Stimulated activated naive CD8-positive, alpha-beta T cell treated with anti-CD3 and anti-CD28 coated beads, Interleukin-15, Interleukin-2, amounts not matched to agents 100 U/mL and 50 U/mL, for 24 hours (primary cell): Measurements from ENCODE around the gene UBXN11.
"Not testable (repeated sequence)": the region's sequence is repeated elsewhere in the genome, so short reads cannot be mapped to it uniquely, and the experiment has no call there.

Experiments used
- ATAC-seq: fragments of 150-1000 bp; cut with Tn5 transposase; one replicate; pipeline ENCODE4 v1.10.0; 2021
- DNase-seq: peaks from one replicate; pipeline ENCODE4 v3.0.0; 2021

Gene UBXN11

DNA sequence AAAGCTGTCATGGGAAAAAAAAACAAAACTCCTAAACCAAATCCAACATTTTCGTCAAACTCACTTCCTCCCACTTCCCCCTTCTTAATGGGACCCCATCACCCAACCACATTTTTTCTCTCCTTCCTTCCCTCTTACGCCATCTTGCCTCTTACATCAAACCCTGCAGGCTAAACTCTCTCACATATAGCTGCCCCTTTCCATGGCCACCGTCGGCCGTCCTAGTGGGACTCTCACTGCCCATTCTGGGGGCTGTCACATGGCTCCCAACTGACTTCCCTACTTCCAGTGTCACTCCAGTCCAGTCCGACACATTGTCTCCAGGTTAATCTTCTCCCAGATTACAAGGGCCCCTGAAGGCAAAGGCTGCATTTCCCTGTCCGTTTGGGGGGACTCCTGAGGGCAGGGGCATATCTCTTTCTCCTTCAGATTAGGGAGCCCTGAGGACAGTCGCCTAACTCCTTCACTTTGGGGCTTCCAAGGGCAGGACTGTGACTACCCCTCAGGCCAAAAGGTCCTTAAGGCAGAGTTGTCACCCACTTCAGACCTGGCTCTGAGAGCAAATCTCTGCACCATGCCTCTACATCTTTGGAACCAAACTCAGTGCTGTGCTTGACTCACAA, 658 bp downstream of the UBXN11 start:
- DNase-seq (peak; percentile 13), ATAC-seq (no peak)

DNA sequence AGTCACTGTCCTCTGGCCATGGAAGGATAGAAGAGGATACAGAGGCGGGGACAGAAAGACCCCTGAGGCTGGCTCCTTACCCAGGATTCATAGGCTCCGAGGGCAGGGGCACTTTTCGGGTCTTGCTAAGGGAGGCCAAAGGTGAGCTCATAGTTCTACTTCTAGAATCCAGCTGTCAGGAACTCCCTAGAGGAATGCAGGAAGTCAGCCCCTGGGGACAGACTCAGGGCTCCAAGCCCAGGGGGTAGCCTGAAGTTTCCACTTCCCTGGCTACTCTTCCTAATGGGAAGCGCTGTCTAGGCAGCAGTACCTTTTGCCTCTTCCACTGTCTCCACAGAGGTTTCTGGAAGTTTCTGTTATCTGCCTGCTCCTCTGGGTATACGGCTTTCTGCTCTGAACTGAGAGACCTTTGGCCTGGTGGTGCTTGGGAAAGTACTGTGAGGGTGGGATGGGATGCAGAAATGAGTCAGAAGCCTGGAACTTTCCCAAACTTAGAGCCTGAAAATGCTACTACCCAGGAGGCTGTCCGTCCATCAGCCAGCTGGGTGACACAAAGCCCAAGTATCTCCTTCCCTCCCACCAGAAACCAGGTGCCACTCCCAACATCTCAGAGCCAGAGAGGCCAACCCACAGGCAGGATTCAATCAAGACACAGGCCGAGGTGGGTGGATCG, 3.6 kb downstream of the UBXN11 start:
- no peak for DNase-seq
- no peak for ATAC-seq

DNA sequence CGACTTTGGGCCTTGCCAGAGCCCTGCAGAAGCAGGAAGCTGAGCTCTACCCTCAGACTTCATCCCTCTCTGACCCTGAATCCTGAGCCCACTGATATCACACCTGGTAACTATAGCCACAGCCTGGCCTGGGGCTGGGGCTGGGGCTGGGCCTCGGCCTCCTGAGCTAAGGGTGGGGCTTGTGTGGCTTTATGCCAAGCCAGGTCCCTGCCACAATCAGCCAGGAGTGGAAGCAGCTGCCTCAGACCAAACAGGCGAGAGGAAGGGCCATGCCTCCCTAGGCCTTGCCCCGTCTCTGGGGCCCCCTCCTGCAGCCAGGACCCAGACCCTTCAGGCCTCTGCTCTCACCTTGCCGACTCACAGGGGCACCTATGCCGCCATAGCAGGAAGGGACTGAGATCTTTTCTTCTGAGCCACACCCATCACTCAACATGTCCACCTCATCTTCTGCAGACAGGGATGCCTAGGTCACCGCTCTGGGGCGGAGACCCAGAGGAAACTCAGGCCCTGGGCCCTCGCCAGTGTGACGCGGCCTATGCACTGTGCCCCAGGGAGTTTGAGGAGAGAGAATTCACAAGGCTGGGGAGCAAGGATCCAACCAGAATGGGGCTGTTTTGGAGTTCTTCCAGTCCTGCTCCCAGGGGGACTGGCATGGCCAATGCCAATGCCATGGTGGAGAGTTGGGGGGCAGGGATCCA, 5.7 kb downstream of the UBXN11 start:
- ATAC-seq: no peak
- no peak for DNase-seq

- no peak for ATAC-seq
Measured at GRCh38 chr1:26297791-26298124, 8.7 kb downstream of the UBXN11 start.

GRCh38 chr1:26297057-26297790, 9.2 kb downstream of the UBXN11 start:
- DNase-seq (no peak), ATAC-seq (no peak)

More at GRCh38 chr1:26297791-26298124, 8.7 kb downstream of the UBXN11 start:
- no peak for DNase-seq

- ATAC-seq (no peak), DNase-seq (no peak)
Measured at GRCh38 chr1:26296340-26297056, 9.9 kb downstream of the UBXN11 start.

DNA sequence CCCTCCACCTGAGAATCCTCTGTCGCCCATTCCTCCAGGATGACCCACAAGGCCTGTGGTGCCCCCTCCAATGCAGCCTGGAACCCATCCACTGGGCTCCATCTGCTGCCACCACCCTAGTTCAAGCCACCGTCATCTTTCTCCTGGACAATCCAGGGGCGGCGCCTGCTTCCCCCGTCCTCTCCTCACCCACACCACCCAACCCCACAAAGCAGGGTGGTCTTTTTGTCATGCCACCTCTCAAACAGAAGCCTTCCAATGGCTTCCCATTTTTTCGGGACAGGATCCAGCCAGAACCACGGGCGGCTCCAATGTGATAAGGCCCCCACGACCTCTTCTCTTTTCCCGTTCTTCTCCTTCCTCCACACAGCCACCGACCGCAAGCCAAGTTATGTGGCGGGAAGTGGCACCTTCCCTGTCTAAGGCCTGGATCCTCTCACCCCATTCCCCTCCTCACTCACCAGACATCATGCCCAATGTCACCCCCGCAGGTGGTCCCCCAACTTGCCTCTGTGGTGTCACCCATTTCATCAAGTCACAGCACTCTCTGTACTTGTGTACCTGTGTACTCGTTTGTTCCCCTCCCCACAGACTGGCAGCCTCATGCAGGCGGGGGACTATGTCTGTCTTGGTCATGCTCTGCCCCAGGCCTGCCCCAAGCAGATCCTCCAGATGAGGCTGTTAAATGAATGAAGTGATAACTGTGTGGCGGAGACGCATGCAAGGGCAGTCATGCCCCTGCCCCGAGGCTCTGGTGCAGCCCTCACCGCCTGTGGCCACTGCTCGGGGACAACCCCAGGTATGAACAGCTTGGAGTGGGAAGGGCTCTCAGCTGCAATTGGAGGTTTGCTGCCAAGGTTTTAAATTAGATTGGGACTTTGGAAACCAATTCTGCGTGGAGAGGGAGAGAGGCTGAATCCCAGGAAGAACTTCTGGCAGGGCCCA, 11.0 kb downstream of the UBXN11 start:
- ATAC-seq (no peak), DNase-seq (no peak)

GRCh38 chr1:26293911-26294463, 12.4 kb downstream of the UBXN11 start:
- DNase-seq: no peak
- ATAC-seq: no peak

DNA sequence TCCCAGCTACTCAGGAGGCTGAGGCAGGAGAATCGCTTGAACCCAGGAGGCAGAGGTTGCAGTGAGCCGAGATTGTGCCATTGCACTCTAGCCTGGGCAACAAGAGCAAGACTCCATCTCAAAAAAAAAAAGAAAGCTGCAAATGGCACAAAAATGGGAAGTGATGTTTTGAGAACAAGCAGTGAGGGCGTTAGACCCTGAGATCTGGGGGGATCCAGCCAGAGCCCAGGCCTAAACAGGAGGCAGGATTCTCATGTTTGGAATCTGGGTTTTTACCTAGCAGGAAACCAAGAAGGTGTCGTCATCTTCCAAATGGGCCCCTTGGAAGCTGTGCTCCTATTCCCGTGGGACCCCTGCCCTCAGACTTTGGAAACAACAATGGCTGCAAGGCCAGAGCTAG, 13.7 kb downstream of the UBXN11 start:
- not testable (repeated sequence) for DNase-seq, ATAC-seq

DNA sequence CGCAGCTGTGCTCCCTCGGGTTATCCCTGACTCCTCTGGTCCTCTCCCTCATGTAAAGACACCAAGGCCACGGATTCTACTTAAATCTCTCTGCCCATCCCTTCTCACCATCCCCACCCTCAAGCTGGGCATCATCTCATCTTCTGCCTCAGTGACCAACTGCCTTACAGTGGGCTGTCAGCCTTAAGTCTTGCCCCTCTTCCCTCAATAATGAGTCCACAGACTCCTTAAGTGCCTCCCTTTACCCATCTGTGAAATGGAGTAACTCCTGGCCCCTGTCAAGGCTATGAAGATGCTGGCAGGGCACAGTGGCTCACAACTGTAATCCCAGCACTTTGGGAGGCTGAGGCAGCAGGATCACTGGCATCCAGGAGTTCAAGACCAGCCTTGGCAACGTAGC, 14.5 kb downstream of the UBXN11 start:
- DNase-seq: no peak

GRCh38 chr1:26291433-26291832, 15.0 kb downstream of the UBXN11 start:
- DNase-seq (no peak), ATAC-seq (no peak)

More for the DNA sequence above, 14.5 kb downstream of the UBXN11 start:
- ATAC-seq: no peak

DNA sequence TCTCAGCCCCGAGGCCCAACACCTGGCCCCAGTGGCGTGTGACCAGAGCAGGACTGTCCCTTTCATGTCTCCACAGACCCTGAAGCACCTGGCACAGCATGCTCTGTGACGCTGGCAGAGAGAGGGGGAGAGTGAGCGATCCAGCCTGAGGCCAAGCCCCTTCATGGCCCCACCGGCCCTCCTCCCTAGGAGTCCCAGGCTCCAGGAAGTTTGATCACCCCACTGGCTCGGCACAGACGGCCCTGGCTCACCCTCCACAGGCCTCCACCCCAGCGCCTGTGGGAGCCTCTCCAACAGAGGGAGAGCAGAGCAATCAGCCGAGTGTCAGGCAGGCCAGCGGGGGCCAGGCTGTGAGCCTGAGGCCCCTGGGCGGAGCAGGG, 15.6 kb downstream of the UBXN11 start:
- ATAC-seq (no peak), DNase-seq (no peak)

DNA sequence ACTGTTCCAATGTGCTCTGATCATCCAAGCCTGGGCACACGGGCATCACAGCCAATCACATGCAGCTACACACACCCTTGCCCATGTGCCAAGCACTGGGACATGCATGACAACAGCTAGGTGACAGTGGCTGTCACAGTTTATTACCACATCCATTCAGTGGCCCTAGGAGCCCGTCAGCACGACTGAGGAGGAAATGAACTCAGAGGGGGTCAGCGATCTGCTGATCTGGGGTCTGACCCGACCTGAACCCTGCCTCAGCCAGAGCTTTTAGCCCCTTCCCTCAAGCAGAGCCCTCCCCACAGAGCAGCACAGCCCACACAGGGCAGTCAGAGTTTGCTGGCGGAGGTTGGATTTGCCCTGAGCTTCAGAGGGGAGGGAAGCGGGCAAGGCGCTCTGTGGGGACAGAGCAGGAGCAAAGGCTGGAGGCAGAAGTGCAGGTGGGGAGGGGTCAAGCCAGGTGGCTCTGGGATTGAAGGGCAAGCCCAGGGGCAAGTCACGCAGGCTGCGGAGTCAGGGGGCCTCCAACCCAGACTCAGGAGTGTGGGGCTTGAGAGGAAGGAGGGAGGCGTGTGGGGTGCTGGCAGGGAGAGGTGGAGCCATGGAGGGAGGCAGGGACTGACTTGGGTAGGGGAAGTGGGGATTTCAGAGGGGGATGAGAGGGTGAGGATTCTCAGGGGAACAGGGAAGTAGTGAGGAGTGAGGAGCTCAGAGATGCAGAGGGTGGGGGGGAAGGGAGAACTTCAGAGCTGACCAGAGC, 16.1 kb downstream of the UBXN11 start:
- DNase-seq (peak; percentile 39), ATAC-seq (no peak)

DNA sequence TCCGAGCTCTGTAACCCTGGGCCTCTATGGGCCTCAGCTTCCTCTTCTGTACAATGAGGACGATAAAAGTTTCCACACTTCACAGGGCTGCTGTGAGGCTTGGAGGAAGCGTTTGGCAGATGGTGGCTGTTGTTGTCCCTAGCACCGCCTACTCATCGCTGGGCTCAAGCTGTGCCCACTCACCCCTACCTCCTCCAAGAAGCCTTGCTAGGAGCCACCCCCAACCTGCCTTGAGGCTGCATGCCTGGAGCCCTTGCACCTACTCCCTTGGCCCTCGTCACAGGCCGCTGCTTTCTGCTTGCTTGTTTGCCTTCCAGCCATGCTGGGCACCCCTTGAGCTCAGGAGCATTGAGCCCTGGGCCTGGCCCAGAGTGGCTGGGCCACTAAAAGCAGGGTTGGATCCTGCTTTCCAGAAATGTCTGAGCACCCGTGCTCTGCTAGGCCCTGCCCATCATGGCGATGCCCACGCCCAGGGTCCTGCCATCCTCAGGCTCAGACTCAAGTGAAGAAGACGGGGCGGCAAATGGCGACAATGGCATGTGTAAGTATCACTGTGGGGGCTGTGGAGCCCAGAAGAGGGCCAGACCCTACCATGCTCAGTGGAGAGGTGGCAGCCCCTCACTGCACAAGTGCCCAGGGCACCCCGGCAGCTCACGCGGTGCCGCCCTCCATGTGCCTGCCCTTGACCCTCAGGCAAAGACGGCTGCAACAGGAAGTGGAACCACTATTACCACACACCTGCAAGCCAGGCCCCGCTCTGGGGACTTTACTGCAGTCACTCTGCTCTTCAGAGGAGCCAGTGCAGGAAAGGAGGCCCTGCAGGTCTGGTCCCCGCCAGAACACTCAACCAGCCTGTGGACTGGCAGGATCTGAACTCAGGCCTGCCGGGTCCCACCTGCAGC, 17.0 kb downstream of the UBXN11 start:
- DNase-seq: peak; percentile 64
- peak; percentile 15 for ATAC-seq

DNA sequence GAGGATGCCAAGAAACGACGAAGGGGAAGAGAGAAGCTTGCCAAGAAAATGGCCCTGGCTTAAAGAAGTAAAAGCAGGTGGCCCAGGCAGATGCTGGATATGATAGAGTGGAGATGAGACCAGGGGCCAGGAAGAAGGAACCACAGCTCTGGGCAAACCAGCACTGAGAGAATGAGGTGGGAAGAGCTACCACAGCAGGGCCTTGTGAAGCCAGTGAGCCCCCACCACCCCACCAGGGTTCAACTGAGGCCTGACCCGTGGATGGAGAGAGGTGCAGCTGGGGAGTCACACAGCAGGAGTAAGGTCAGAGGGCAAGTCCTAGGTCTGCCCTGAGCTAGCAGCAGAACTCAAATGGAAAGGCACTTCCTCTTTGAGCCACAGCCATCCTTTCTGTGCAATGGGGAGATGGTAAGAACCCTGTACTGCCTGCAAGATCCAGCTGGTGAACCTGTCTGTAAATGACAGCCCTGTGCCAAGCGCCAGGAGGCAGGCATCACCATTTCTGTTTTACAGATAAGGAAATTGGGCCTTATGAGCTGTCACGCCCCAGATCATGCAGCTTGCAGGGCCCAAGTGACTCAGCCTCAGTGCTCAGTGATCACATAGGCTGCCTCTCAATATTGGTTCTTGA, 18.0 kb downstream of the UBXN11 start:
- peak; percentile 59 for ATAC-seq
- peak; percentile 74 for DNase-seq

DNA sequence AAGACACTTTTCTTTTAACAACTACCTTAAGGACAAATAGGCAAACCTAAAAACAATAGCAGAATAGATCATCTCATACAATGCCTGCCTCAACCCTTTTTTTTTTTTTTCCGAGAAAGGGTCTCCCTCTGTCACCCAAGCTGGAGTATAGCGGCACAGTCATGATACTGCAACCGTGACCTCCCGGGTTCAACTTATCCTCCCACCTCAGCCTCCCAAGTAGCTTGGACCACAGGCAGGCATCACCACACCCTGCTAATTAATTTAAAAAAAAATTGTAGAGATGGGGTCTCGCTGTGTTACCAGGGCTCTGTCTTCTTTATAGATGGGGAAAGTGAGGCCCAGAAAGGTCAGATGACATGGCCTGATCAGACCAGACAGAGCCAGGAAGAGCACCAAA, 18.6 kb downstream of the UBXN11 start:
- DNase-seq (peak; percentile 24), ATAC-seq (no peak)

DNA sequence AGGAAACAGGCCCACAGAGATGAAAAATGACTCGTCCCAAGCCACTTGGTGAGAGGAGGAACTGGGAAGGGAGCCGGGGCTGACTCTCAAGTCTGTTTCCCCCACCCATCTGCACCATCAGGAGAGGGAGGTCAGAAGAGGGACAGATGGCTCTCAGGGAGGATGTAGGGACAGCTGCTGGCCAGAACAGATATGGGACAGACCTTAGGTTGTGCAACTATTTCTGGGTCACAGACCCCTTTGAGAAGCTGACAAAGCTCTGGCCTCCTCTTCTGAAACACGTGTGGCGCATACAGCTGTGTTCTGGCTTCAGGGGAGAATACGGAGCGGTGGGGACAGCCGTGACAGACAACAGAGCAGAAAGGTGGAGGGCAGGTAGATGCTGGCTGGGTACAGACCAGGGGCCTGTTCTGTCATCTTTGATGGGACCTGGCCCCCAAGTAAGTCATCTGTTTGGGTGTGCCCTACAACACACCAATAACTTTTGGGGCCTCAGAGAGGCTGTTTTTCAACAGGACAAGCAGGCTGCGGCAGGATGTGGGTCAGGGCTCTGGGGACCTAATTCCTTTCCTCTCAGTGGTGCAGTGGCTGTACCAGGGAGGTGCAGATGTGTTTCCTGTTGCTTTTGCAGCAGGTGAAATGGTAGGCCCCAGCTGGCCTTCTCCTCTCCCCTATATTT, 19.3 kb downstream of the UBXN11 start:
- DNase-seq: peak; percentile 76
- peak; percentile 14 for ATAC-seq

- DNase-seq (no peak), ATAC-seq (no peak)
Measured at GRCh38 chr1:26286064-26286416, 20.4 kb downstream of the UBXN11 start.
